Uterus (tissue), 2 donors: Measurements from ENCODE around the gene GNAS-AS1.

Experiments
- POLR2A ChIP-seq, 2 donors: fragments of 450-650 bp; IDR thresholded peaks; one replicate each; pipeline ENCODE4 v1.6.1; 2016; ENCODE audit warnings: antibody characterized with exemption in 2 of 2, mild to moderate bottlenecking in 1 of 2, moderate library complexity in 1 of 2
- TF ChIP-seq, protein P1 (sequence below), 4 experiments: fragments of 200-600 bp in 2 of 4; fragments of 450-650 bp in 2 of 4; sonication (generic) in 2 of 4; IDR thresholded peaks; one replicate each; pipeline ENCODE4 v1.5.1; 2016 to 2019; ENCODE audit warnings: antibody characterized with exemption in 4 of 4, mild to moderate bottlenecking in 2 of 4, moderate library complexity in 1 of 4

DNA sequence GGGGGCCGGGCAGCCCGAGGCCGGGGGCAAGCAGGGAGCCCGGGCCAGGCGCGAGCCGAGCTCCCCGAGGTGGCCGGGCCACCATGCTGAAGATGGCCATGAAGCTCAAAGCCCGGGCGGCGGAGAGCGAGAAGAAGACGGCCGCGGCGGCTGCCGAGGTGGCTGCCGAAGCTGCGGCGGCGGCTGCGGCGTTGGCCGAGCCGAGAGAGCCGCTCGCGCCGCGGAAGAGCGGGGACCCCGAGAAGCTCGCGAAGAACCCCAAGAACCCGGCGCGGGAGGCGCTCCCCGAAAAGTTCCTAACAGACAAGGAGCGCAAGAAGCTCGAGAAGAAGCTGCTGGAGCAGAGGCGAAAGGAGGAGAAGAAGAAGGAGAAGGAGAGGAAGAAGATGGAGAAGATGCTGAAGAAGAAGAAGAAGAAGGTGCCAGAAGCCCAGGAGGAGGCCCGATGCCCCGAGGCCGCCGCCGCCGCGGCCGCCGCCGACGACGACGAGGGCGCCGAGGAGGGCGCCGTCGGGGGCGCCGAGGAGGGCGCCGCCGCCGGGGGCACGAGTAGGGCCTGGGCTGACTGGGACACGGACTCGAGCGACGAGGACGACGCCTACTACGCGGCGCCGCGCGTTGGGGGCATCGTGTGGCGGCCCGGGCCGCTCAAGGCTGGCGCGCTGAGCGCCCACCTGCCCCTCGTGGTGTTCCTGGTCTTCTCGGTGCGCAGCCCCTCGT, 39.3 kb upstream of the GNAS-AS1 start:
- TF ChIP-seq, protein P1, sequence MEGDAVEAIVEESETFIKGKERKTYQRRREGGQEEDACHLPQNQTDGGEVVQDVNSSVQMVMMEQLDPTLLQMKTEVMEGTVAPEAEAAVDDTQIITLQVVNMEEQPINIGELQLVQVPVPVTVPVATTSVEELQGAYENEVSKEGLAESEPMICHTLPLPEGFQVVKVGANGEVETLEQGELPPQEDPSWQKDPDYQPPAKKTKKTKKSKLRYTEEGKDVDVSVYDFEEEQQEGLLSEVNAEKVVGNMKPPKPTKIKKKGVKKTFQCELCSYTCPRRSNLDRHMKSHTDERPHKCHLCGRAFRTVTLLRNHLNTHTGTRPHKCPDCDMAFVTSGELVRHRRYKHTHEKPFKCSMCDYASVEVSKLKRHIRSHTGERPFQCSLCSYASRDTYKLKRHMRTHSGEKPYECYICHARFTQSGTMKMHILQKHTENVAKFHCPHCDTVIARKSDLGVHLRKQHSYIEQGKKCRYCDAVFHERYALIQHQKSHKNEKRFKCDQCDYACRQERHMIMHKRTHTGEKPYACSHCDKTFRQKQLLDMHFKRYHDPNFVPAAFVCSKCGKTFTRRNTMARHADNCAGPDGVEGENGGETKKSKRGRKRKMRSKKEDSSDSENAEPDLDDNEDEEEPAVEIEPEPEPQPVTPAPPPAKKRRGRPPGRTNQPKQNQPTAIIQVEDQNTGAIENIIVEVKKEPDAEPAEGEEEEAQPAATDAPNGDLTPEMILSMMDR (IDR thresholded peaks at IDR 0.05) = no peak
- TF ChIP-seq POLR2A (IDR thresholded peaks at IDR 0.05) = no peak
